SK-N-SH treated with all-trans-retinoic acid at 6 μM for 48 hours (cell line): Measurements from ENCODE around the gene BLM.

Experiments used
- ATAC-seq: fragments of 200-7000 bp; cut with Tn5 transposase; 3 replicates; pipeline ENCODE4 v1.9.1; 2020; ENCODE audit warnings: mild to moderate bottlenecking, moderate library complexity
- ARNTL ChIP-seq: fragments of 450-650 bp; formaldehyde crosslinking; IDR thresholded peaks from 2 replicates; pipeline ENCODE4 v1.5.0; 2020; ENCODE audit warnings: low read depth, mild to moderate bottlenecking, moderate library complexity, borderline replicate concordance
- BACH2 ChIP-seq: fragments of 250-450 bp; sonication (Bioruptor Pico); IDR thresholded peaks from 2 replicates; pipeline ENCODE4 v1.9.0; 2021; ENCODE audit warnings: mild to moderate bottlenecking, borderline replicate concordance
- CREB5 ChIP-seq: fragments of 250-450 bp; sonication (Bioruptor Pico); IDR thresholded peaks from 2 replicates; pipeline ENCODE4 v1.5.1; 2020; ENCODE audit warnings: low read depth, mild to moderate bottlenecking, moderate library complexity
- CSDC2 ChIP-seq: fragments of 250-450 bp; sonication (Bioruptor Pico); IDR thresholded peaks from 2 replicates; pipeline ENCODE4 v1.5.0; 2020; ENCODE audit warnings: mild to moderate bottlenecking, moderate library complexity
- ESRRG ChIP-seq: fragments of 250-450 bp; sonication (Bioruptor Pico); IDR thresholded peaks from 2 replicates; pipeline ENCODE4 v1.6.1; 2021; ENCODE audit warnings: mild to moderate bottlenecking
- GLIS3 ChIP-seq: fragments of 250-450 bp; sonication (Bioruptor Pico); IDR thresholded peaks from 2 replicates; pipeline ENCODE4 v1.5.0; 2020; ENCODE audit warnings: mild to moderate bottlenecking, moderate library complexity
- ISL1 ChIP-seq: fragments of 250-450 bp; sonication (Bioruptor Pico); IDR thresholded peaks from 2 replicates; pipeline ENCODE4 v2.1.2; 2022; ENCODE audit warnings: mild to moderate bottlenecking, moderate library complexity
- PATZ1 ChIP-seq: fragments of 250-450 bp; sonication (Bioruptor Pico); IDR thresholded peaks from 2 replicates; pipeline ENCODE4 v1.8.0; 2020; ENCODE audit warnings: mild to moderate bottlenecking, moderate library complexity, borderline replicate concordance
- POU6F1 ChIP-seq: fragments of 250-450 bp; sonication (Bioruptor Pico); IDR thresholded peaks from 2 replicates; pipeline ENCODE4 v1.8.0; 2021; ENCODE audit warnings: low read depth, mild to moderate bottlenecking, moderate library complexity, borderline replicate concordance
- PPARA ChIP-seq: fragments of 250-450 bp; sonication (Bioruptor Pico); IDR thresholded peaks from 2 replicates; pipeline ENCODE4 v1.5.0; 2020; ENCODE audit warnings: mild to moderate bottlenecking, borderline replicate concordance
- RARB ChIP-seq: fragments of 250-450 bp; sonication (Bioruptor Pico); IDR thresholded peaks from 2 replicates; pipeline ENCODE4 v1.8.0; 2021; ENCODE audit warnings: mild to moderate bottlenecking, moderate library complexity
- SNAI2 ChIP-seq: fragments of 250-450 bp; sonication (Bioruptor Pico); IDR thresholded peaks from 2 replicates; pipeline ENCODE4 v1.5.0; 2020; ENCODE audit warnings: mild to moderate bottlenecking, moderate library complexity
- TCF4 ChIP-seq: fragments of 250-450 bp; sonication (Bioruptor Pico); IDR thresholded peaks from 2 replicates; pipeline ENCODE4 v1.8.0; 2021; ENCODE audit warnings: mild to moderate bottlenecking, moderate library complexity, borderline replicate concordance
- TOX ChIP-seq: fragments of 250-450 bp; sonication (Bioruptor Pico); IDR thresholded peaks from 2 replicates; pipeline ENCODE4 v1.8.0; 2021; ENCODE audit warnings: mild to moderate bottlenecking, moderate library complexity, borderline replicate concordance
- ZC3H10 ChIP-seq: fragments of 250-450 bp; sonication (Bioruptor Pico); IDR thresholded peaks from 2 replicates; pipeline ENCODE4 v1.5.1; 2021; ENCODE audit warnings: mild to moderate bottlenecking, moderate library complexity
- ZFP3 ChIP-seq: fragments of 250-450 bp; sonication (Bioruptor Pico); IDR thresholded peaks from 2 replicates; pipeline ENCODE4 v1.5.0; 2020; ENCODE audit warnings: mild to moderate bottlenecking, moderate library complexity
- ZFP30 ChIP-seq: fragments of 450-650 bp; formaldehyde crosslinking; IDR thresholded peaks from 2 replicates; pipeline ENCODE4 v1.5.0; 2022; ENCODE audit warnings: mild to moderate bottlenecking, moderate library complexity
- ZNF565 ChIP-seq: fragments of 450-650 bp; formaldehyde crosslinking; conservative IDR thresholded peaks from 2 replicates; pipeline ENCODE4 v1.5.0; 2020; ENCODE audit warnings: low read depth, mild to moderate bottlenecking, moderate library complexity
- ZNF70 ChIP-seq: fragments of 450-650 bp; formaldehyde crosslinking; IDR thresholded peaks from 2 replicates; pipeline ENCODE4 v1.5.0; 2020; ENCODE audit warnings: mild to moderate bottlenecking, moderate library complexity
- ZNF8 ChIP-seq: fragments of 450-650 bp; formaldehyde crosslinking; IDR thresholded peaks from 2 replicates; pipeline ENCODE4 v1.5.0; 2020; ENCODE audit warnings: mild to moderate bottlenecking, moderate library complexity

BLM gene

GRCh38 chr15:90683371-90683770 is 33.8 kb upstream of the BLM start:
- TF ChIP-seq ZFP30 (CRISPR knock-in tag) (no peak), PATZ1 (CRISPR knock-in tag) (no peak), GLIS3 (CRISPR knock-in tag) (no peak), CSDC2 (CRISPR knock-in tag) (no peak), TCF4 (no peak), ZNF70 (CRISPR knock-in tag) (no peak), TOX (CRISPR knock-in tag) (no peak), ZFP3 (CRISPR knock-in tag) (no peak), ZNF565 (CRISPR knock-in tag) (no peak), PPARA (CRISPR knock-in tag) (no peak), ZNF8 (no peak), ESRRG (CRISPR knock-in tag) (no peak), POU6F1 (no peak)
- ATAC-seq = no peak

- TF ChIP-seq BACH2 (no peak), ZNF565 (CRISPR knock-in tag) (no peak), ZC3H10 (CRISPR knock-in tag) (no peak), ARNTL (CRISPR knock-in tag) (no peak), CREB5 (CRISPR knock-in tag) (no peak), ZFP3 (CRISPR knock-in tag) (no peak), TCF4 (no peak), SNAI2 (CRISPR knock-in tag) (no peak), TOX (CRISPR knock-in tag) (no peak), GLIS3 (CRISPR knock-in tag) (no peak)
- ATAC-seq = no peak
These were observed 33.3 kb upstream of the BLM start for GRCh38 chr15:90683876-90684275.

GRCh38 chr15:90684281-90684680 is 32.9 kb upstream of the BLM start:
- ATAC-seq = no peak

More at GRCh38 chr15:90684281-90684680, 32.9 kb upstream of the BLM start:
- TF ChIP-seq CREB5 (CRISPR knock-in tag) (no peak), RARB (CRISPR knock-in tag) (no peak), ISL1 (CRISPR knock-in tag) (no peak), PATZ1 (CRISPR knock-in tag) (no peak), PPARA (CRISPR knock-in tag) (no peak)
- TF ChIP-seq, all 23 proteins: peak for 0
